Ishikawa (cell line): Measurements from ENCODE around the gene CACHD1.

Experiments used
- CEBPB ChIP-seq: IDR thresholded peaks from 2 replicates; pipeline ENCODE4 v1.6.1; 2012
- CREB1 ChIP-seq: IDR thresholded peaks from 2 replicates; pipeline ENCODE4 v1.6.1; 2012; ENCODE audit warnings: low read depth
- EGR1 ChIP-seq: IDR thresholded peaks from 2 replicates; pipeline ENCODE4 v1.6.1; 2012
- EP300 ChIP-seq: IDR thresholded peaks from 2 replicates; pipeline ENCODE4 v1.6.1; 2012; ENCODE audit warnings: borderline replicate concordance
- FOXM1 ChIP-seq: IDR thresholded peaks from 2 replicates; pipeline ENCODE4 v1.6.1; 2012; ENCODE audit warnings: low read depth, borderline replicate concordance
- MAX ChIP-seq: IDR thresholded peaks from 2 replicates; pipeline ENCODE4 v1.6.1; 2012
- NFIC ChIP-seq: IDR thresholded peaks from 2 replicates; pipeline ENCODE4 v1.6.1; 2012
- RAD21 ChIP-seq: IDR thresholded peaks from 2 replicates; pipeline ENCODE4 v1.6.1; 2012; ENCODE audit warnings: low read depth
- TAF1 ChIP-seq: IDR thresholded peaks from 2 replicates; pipeline ENCODE4 v1.6.1; 2012; ENCODE audit warnings: low read depth, mild to moderate bottlenecking
- TCF12 ChIP-seq: IDR thresholded peaks from 2 replicates; pipeline ENCODE4 v1.6.1; 2012; ENCODE audit warnings: low read depth
- TEAD4 ChIP-seq: IDR thresholded peaks from 2 replicates; pipeline ENCODE4 v1.6.1; 2012
- USF1 ChIP-seq: IDR thresholded peaks from 2 replicates; pipeline ENCODE4 v1.6.1; 2012
- YY1 ChIP-seq: IDR thresholded peaks from 2 replicates; pipeline ENCODE4 v1.6.1; 2012; ENCODE audit warnings: low read depth
- ZBTB7A ChIP-seq: IDR thresholded peaks from 2 replicates; pipeline ENCODE4 v1.6.1; 2012; ENCODE audit warnings: low read depth
- TF ChIP-seq, protein P1 (sequence below): IDR thresholded peaks from 2 replicates; pipeline ENCODE4 v1.6.1; 2012; ENCODE audit warnings: low read depth, mild to moderate bottlenecking

The CACHD1 gene

GRCh38 chr1:64595871-64596515 is 126.1 kb downstream of the CACHD1 start:
- TF ChIP-seq, protein P1, sequence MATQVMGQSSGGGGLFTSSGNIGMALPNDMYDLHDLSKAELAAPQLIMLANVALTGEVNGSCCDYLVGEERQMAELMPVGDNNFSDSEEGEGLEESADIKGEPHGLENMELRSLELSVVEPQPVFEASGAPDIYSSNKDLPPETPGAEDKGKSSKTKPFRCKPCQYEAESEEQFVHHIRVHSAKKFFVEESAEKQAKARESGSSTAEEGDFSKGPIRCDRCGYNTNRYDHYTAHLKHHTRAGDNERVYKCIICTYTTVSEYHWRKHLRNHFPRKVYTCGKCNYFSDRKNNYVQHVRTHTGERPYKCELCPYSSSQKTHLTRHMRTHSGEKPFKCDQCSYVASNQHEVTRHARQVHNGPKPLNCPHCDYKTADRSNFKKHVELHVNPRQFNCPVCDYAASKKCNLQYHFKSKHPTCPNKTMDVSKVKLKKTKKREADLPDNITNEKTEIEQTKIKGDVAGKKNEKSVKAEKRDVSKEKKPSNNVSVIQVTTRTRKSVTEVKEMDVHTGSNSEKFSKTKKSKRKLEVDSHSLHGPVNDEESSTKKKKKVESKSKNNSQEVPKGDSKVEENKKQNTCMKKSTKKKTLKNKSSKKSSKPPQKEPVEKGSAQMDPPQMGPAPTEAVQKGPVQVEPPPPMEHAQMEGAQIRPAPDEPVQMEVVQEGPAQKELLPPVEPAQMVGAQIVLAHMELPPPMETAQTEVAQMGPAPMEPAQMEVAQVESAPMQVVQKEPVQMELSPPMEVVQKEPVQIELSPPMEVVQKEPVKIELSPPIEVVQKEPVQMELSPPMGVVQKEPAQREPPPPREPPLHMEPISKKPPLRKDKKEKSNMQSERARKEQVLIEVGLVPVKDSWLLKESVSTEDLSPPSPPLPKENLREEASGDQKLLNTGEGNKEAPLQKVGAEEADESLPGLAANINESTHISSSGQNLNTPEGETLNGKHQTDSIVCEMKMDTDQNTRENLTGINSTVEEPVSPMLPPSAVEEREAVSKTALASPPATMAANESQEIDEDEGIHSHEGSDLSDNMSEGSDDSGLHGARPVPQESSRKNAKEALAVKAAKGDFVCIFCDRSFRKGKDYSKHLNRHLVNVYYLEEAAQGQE, result no peak
- TF ChIP-seq EGR1 (no peak), TEAD4 (no peak), FOXM1 (no peak), TAF1 (no peak), USF1 (no peak), YY1 (no peak), MAX (no peak), RAD21 (no peak), CREB1 (no peak), ZBTB7A (no peak), EP300 (no peak), CEBPB (no peak), TCF12 (no peak), NFIC (no peak)

DNA sequence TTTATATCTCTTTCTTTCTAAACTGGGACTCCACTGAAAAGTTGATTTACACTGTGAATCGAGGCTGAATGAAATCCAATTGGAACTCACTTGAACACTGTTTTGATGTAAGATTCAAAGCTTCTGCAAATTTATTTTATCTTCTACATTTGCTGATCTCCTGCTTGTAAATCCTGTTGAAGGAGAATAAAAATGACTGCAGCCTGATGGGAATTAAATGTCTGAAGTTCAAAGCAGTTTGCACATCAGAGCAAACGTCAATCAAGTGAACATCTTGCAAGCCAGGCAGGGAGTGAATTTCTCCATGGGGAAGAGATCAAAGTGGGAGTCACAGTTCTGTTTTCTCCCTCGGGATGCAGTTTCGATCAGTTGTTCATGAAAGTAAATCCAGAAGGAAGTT is 127.2 kb downstream of the CACHD1 start:
- TF ChIP-seq NFIC (no peak), ZBTB7A (no peak), CEBPB (no peak)
- TF ChIP-seq, protein P1, result no peak

GRCh38 chr1:64598100-64598571 is 128.2 kb downstream of the CACHD1 start:
- TF ChIP-seq CEBPB, result peak; percentile 16; the same call in 1 of the 2 replicates
- TF ChIP-seq EP300, result peak; percentile 37; the same call in 1 of the 2 replicates
- peak; percentile 77 for TF ChIP-seq TEAD4
- TF ChIP-seq TCF12, result 0 out of 2 replicates have a peak, but pooled peaks have one; percentile 18
- no peak for TF ChIP-seq TAF1
- TF ChIP-seq USF1, result no peak
- TF ChIP-seq RAD21, result no peak
- TF ChIP-seq ZBTB7A, result no peak

GRCh38 chr1:64599242-64599641 is 129.3 kb downstream of the CACHD1 start:
- TF ChIP-seq ZBTB7A (no peak), EP300 (no peak), TEAD4 (no peak), CREB1 (no peak), TCF12 (no peak), USF1 (no peak), EGR1 (no peak), NFIC (no peak)
- TF ChIP-seq, protein P1, result no peak
